ENCODE results near the gene LCP1. TPM values are rescaled to one million over a fixed set of nuclear protein-coding genes. Genes with fewer than 3 reads are reported as not detected.

LCP1 gene
- total RNA-seq, 2 donors from 2014 or later, result 8.6 to 31.7 TPM

- TF ChIP-seq CTCF (IDR thresholded peaks at IDR 0.05), result no peak
- DNase-seq (ENCODE audit: low spot score), result no peak
- no peaks in the 10 kb centered on the region for H3K4me1 ChIP-seq
- no peaks in the 10 kb centered on the region for H3K27me3 ChIP-seq
- H3K4me3 ChIP-seq, result no peak overlapping the region
- H3K9me3 ChIP-seq, result no peaks in the 10 kb centered on the region
- H3K36me3 ChIP-seq, result no peaks in the 10 kb centered on the region
- H3K27ac ChIP-seq, result no peak overlapping the region
Observed at GRCh38 chr13:46154136-46154801, 27.7 kb downstream of the LCP1 start.

- H3K27ac ChIP-seq, result no peak overlapping the region
Observed at GRCh38 chr13:46152627-46153328, 29.2 kb downstream of the LCP1 start.

GRCh38 chr13:46150134-46150693 lies 31.8 kb downstream of the LCP1 start:
- Histone ChIP-seq H3K4me1 (no peaks in the 10 kb centered on the region), H3K27ac (no peak overlapping the region), H3K9me3 (no peaks in the 10 kb centered on the region), H3K27me3 (no peaks in the 10 kb centered on the region), H3K4me3 (no peak overlapping the region), H3K36me3 (no peaks in the 10 kb centered on the region)
- DNase-seq (ENCODE audit: low spot score), result no peak
- TF ChIP-seq CTCF (IDR thresholded peaks at IDR 0.05), result no peak

More at GRCh38 chr13:46152627-46153328, 29.2 kb downstream of the LCP1 start:
- H3K36me3 ChIP-seq, result no peaks in the 10 kb centered on the region
- H3K9me3 ChIP-seq, result no peaks in the 10 kb centered on the region
- DNase-seq (ENCODE audit: low spot score), result no peak
- no peak overlapping the region for H3K4me3 ChIP-seq
- H3K4me1 ChIP-seq, result no peaks in the 10 kb centered on the region
- no peaks in the 10 kb centered on the region for H3K27me3 ChIP-seq
- TF ChIP-seq CTCF (IDR thresholded peaks at IDR 0.05), result no peak

- H3K36me3 ChIP-seq, result no peaks in the 10 kb centered on the region
- H3K27ac ChIP-seq, result no peak overlapping the region
- TF ChIP-seq CTCF (IDR thresholded peaks at IDR 0.05), result no peak
- no peaks in the 10 kb centered on the region for H3K9me3 ChIP-seq
- H3K4me3 ChIP-seq, result no peak overlapping the region
- H3K27me3 ChIP-seq, result no peaks in the 10 kb centered on the region
- no peak for DNase-seq (ENCODE audit: low spot score)
- no peaks in the 10 kb centered on the region for H3K4me1 ChIP-seq
Observed at GRCh38 chr13:46149272-46150133, 32.5 kb downstream of the LCP1 start.

GRCh38 chr13:46146898-46147297 lies 35.1 kb downstream of the LCP1 start:
- DNase-seq (ENCODE audit: low spot score), result no peak
- no peaks in the 10 kb centered on the region for H3K9me3 ChIP-seq
- H3K36me3 ChIP-seq, result no peaks in the 10 kb centered on the region

More at GRCh38 chr13:46146898-46147297, 35.1 kb downstream of the LCP1 start:
- H3K4me1 ChIP-seq, result no peaks in the 10 kb centered on the region
- no peak overlapping the region for H3K27ac ChIP-seq
- TF ChIP-seq CTCF (IDR thresholded peaks at IDR 0.05), result no peak
- H3K4me3 ChIP-seq, result no peak overlapping the region
- H3K27me3 ChIP-seq, result no peaks in the 10 kb centered on the region
